PFSK-1 (cell line): ENCODE results near the gene TENM3.

ENCODE experiments used
- FOXP2 ChIP-seq: optimal IDR thresholded peaks from 2 replicates; pipeline ENCODE3; 2011; ENCODE audit warnings: borderline replicate concordance, control low read depth, inconsistent platforms; ENCODE audit not compliant: insufficient read depth; ENCODE audit errors: extremely low read length, extremely low read depth
- POLR2AphosphoS5 ChIP-seq: IDR thresholded peaks from 2 replicates; pipeline ENCODE4 v1.6.1; 2012; ENCODE audit warnings: low read depth, mild to moderate bottlenecking, control low read depth, low read length, moderate library complexity
- REST ChIP-seq, 2 experiments: IDR thresholded peaks; 2 replicates each; pipeline versions ENCODE4 v1.6.1 to v1.8.0; 2011 to 2012; ENCODE audit warnings: low read depth in 2 of 2, low read length in 2 of 2, control low read depth in 1 of 2, inconsistent platforms in 1 of 2, mild to moderate bottlenecking in 1 of 2, moderate library complexity in 1 of 2; ENCODE audit not compliant: insufficient read depth in 1 of 2
- SIN3A ChIP-seq: IDR thresholded peaks from 2 replicates; pipeline ENCODE4 v1.6.1; 2012; ENCODE audit warnings: mild to moderate bottlenecking, low read length, moderate library complexity, borderline replicate concordance; ENCODE audit not compliant: insufficient read depth
- TAF1 ChIP-seq: IDR thresholded peaks from 2 replicates; pipeline ENCODE4 v1.6.1; 2012; ENCODE audit warnings: low read length, control low read depth, borderline replicate concordance; ENCODE audit not compliant: insufficient read depth

The TENM3 gene

GRCh38 chr4:182384631-182385091, 141.5 kb downstream of the TENM3 start:
- TF ChIP-seq POLR2AphosphoS5 (no peak), REST (IDR thresholded peaks at IDR 0.05; ENCODE audit: insufficient read depth in 1 of 2, low read depth in 2 of 2, low read length in 2 of 2) (no peak), FOXP2 (no peak), SIN3A (no peak), TAF1 (no peak)

GRCh38 chr4:182385897-182386296, 142.7 kb downstream of the TENM3 start:
- no peak for TF ChIP-seq FOXP2
- no peak for TF ChIP-seq POLR2AphosphoS5
- TF ChIP-seq TAF1 = no peak
- no peak for TF ChIP-seq SIN3A
- TF ChIP-seq REST (IDR thresholded peaks at IDR 0.05; ENCODE audit: insufficient read depth in 1 of 2, low read depth in 2 of 2, low read length in 2 of 2) = no peak

- TF ChIP-seq SIN3A (no peak), POLR2AphosphoS5 (no peak), FOXP2 (no peak), REST (IDR thresholded peaks at IDR 0.05; ENCODE audit: insufficient read depth in 1 of 2, low read depth in 2 of 2, low read length in 2 of 2) (no peak), TAF1 (no peak)
Observed at GRCh38 chr4:182391111-182391684, 148.0 kb downstream of the TENM3 start.

- TF ChIP-seq REST (IDR thresholded peaks at IDR 0.05; ENCODE audit: insufficient read depth in 1 of 2, low read depth in 2 of 2, low read length in 2 of 2) = no peak
- TF ChIP-seq POLR2AphosphoS5 = no peak
- no peak for TF ChIP-seq TAF1
- no peak for TF ChIP-seq FOXP2
- no peak for TF ChIP-seq SIN3A
Observed at GRCh38 chr4:182394181-182394580, 151.0 kb downstream of the TENM3 start.

GRCh38 chr4:182400081-182400480, 156.9 kb downstream of the TENM3 start:
- TF ChIP-seq FOXP2 (no peak), TAF1 (no peak), POLR2AphosphoS5 (no peak), REST (IDR thresholded peaks at IDR 0.05; ENCODE audit: insufficient read depth in 1 of 2, low read depth in 2 of 2, low read length in 2 of 2) (no peak), SIN3A (no peak)
